MCF 10A (cell line): ENCODE data around the gene FAIM2. TPM values are rescaled to one million over a fixed set of nuclear protein-coding genes. Genes with fewer than 3 reads are reported as not detected.

ENCODE experiments used
- BruUV-seq: library from RNA; stranded (reverse); fragments of 400-500 nt; replicated peaks from 2 replicates; lab custom pipeline; 2021; lab: Mats Ljungman, UMichigan
- CTCF ChIA-PET: fragments of 300-600 bp; sonication (Branson Sonifier 250); formaldehyde crosslinking; extraction: SDS; loops from one replicate; lab custom pipeline; 2021; ENCODE audit warnings: antibody characterized with exemption, inconsistent platforms; lab: Yijun Ruan, JAX
- POLR2A ChIA-PET: fragments of 300-600, 350-650 bp; sonication (Branson Sonifier 250); formaldehyde crosslinking; extraction: SDS; loops from one replicate; lab custom pipeline; 2020; ENCODE audit warnings: antibody characterized with exemption, inconsistent platforms; lab: Yijun Ruan, JAX
- DNase-seq: peaks from one replicate; pipeline ENCODE4 v3.0.0-alpha.2; 2018; ENCODE audit not compliant: unreplicated experiment
- H3K27ac Mint-ChIP-seq: one replicate; pipeline ENCODE4 v1.8.0; 2022; ENCODE audit warnings: mild to moderate bottlenecking, low read depth, mixed read lengths; ENCODE audit not compliant: unreplicated experiment
- H3K27me3 Mint-ChIP-seq: one replicate; pipeline ENCODE4 v1.8.0; 2022; ENCODE audit warnings: mixed read lengths; ENCODE audit not compliant: insufficient read depth, unreplicated experiment
- H3K36me3 Mint-ChIP-seq: one replicate; pipeline ENCODE4 v1.8.0; 2022; ENCODE audit warnings: mild to moderate bottlenecking, moderate library complexity, mixed read lengths; ENCODE audit not compliant: insufficient read depth, unreplicated experiment
- H3K4me1 Mint-ChIP-seq: one replicate; pipeline ENCODE4 v1.8.0; 2022; ENCODE audit warnings: mixed read lengths; ENCODE audit not compliant: insufficient read depth, unreplicated experiment
- H3K4me3 Mint-ChIP-seq: one replicate; pipeline ENCODE4 v1.8.0; 2022; ENCODE audit warnings: mild to moderate bottlenecking, moderate library complexity, mixed read lengths; ENCODE audit not compliant: unreplicated experiment
- H3K9me3 Mint-ChIP-seq: one replicate; pipeline ENCODE4 v1.8.0; 2022; ENCODE audit warnings: mixed read lengths; ENCODE audit not compliant: unreplicated experiment
- intact Hi-C: fragments of 100-400 bp; cut with micrococcal nuclease; formaldehyde crosslinking; loops from 2 replicates; pipeline ENCODE4 v1.14.1; 2022
- total RNA-seq: library from RNA; stranded (reverse); gene quantifications from 2 replicates; pipeline ENCODE4 v1.2.3, GENCODE V29; 2022
- TF ChIP-seq, protein P1 (sequence below): fragments of 200-600 bp; IDR thresholded peaks from one replicate; pipeline ENCODE4 v1.8.0; 2022; ENCODE audit warnings: antibody characterized with exemption, mild to moderate bottlenecking; ENCODE audit not compliant: unreplicated experiment

Gene FAIM2
- total RNA-seq, 1 experiment from 2014 or later, result not detected

DNA sequence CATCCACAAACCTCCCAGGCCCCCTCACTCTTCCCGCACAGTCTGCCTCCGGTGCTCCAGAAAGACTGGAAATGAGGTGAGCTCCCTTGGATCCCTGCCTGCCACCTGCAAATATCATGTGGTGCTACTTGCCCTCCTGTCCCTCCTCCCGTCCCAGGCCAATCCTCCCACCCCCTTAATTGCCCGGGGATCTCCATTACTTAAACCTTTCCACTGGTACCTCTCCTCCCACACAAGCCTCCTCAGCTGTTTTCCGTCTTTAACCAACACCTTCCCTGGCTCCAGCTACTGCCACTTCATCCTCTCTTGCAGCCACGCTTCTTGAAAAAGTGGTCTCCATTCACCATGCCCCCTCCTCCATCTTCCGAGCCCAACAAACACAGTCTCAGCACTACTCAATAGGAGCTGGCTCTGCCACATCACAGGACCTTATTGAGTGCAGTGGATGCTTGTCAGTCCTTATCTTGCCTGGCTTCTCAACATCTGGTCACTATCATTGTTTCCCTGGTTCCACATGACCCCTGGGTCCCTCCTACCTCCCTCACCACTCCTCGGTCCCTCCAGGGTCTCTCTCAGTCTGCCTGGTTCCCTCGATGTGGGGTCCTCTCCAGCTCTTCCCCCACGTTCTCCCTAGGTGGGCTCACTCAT, 11.5 kb downstream of the FAIM2 start:
- DNase-seq, result no peak
- H3K27me3 Mint-ChIP-seq, result peaks cover 25% of the 10 kb centered on the region
- no peak overlapping the region for H3K4me3 Mint-ChIP-seq
- no TSS peak for BruUV-seq
- no peak overlapping the region for H3K27ac Mint-ChIP-seq
- TF ChIP-seq, protein P1, sequence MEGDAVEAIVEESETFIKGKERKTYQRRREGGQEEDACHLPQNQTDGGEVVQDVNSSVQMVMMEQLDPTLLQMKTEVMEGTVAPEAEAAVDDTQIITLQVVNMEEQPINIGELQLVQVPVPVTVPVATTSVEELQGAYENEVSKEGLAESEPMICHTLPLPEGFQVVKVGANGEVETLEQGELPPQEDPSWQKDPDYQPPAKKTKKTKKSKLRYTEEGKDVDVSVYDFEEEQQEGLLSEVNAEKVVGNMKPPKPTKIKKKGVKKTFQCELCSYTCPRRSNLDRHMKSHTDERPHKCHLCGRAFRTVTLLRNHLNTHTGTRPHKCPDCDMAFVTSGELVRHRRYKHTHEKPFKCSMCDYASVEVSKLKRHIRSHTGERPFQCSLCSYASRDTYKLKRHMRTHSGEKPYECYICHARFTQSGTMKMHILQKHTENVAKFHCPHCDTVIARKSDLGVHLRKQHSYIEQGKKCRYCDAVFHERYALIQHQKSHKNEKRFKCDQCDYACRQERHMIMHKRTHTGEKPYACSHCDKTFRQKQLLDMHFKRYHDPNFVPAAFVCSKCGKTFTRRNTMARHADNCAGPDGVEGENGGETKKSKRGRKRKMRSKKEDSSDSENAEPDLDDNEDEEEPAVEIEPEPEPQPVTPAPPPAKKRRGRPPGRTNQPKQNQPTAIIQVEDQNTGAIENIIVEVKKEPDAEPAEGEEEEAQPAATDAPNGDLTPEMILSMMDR, result no peak
- no peaks in the 10 kb centered on the region for H3K36me3 Mint-ChIP-seq
- CTCF ChIA-PET, result interaction anchor here (1.4 kb wide), 1 partner anchor 75 kb away, joined by 4 read pairs; no protein-coding TSS in a partner anchor
- H3K4me1 Mint-ChIP-seq, result peaks cover 4% of the 10 kb centered on the region
- intact Hi-C loops, result no loop called here
- no peaks in the 10 kb centered on the region for H3K9me3 Mint-ChIP-seq
- POLR2A ChIA-PET, result no interaction called here

DNA sequence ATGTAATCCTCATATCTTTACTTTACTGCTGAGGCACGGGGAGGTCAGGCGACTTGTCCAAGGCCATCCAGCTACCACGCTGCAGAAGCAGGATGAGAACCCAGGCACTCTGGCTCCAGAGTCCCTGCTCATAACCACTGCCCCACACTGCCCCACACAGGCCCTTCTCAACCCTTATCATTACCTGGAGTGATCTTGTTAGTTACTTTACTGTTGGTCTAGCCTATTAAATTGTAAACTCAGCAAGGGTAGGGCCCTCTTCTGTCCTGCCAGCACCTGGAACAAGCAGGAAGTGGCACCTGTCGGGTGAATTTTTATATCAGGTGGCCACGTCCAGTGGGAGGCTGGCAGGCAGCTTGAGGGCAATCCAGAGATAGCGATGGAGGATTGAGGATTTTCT, 12.2 kb downstream of the FAIM2 start:
- no TSS peak for BruUV-seq
- no peak overlapping the region for H3K27ac Mint-ChIP-seq
- no peak for DNase-seq
- H3K4me3 Mint-ChIP-seq, result no peak overlapping the region
- CTCF ChIA-PET, result interaction anchor here (0.6 to 1.4 kb wide), 2 partner anchors 36 to 76 kb away, joined by 3 to 4 read pairs; no protein-coding TSS in a partner anchor
- H3K9me3 Mint-ChIP-seq, result no peaks in the 10 kb centered on the region
- H3K36me3 Mint-ChIP-seq, result no peaks in the 10 kb centered on the region
- POLR2A ChIA-PET, result no interaction called here
- H3K4me1 Mint-ChIP-seq, result peaks cover 4% of the 10 kb centered on the region
- TF ChIP-seq, protein P1, result no peak
- H3K27me3 Mint-ChIP-seq, result peaks cover 33% of the 10 kb centered on the region
- intact Hi-C loops, result no loop called here

DNA sequence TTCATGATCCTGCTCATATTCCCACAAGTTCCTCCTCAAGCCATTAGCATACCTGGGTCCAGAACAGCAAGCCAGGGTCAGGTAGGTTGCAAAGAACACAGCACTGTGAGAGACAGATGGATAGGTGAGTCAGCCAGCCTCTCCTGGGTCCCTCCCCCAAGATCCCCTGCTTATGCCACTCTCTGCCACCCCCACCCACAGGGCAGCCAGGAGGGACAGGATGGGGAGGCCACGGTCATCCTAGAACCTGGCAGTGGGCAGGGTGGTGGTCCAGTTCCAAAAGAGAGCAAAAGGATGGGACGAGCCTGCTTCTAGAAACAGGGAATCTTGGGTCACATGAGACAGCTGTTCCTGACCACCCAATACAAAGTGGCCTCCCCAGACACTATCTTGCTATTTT, 12.7 kb downstream of the FAIM2 start:
- H3K27me3 Mint-ChIP-seq, result peaks cover 34% of the 10 kb centered on the region
- no TSS peak for BruUV-seq

DNA sequence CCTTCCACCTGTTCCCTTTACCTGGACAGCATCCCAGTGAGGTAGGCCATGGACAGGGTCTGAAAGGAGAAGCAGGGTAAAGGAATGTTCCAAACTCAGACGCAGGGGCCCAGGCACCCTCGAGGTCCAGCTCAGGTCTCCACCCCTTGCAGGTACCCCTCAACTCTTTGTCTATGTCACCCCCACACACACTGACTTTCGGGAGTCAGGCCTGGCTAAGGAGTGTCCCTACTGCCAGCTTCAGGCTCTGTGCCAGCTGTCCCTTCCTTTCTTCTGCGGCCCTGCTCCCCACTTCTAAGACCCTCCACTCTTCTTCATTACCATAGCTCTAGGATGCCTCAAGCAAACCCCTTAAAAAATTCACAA, 13.6 kb downstream of the FAIM2 start:
- no peaks in the 10 kb centered on the region for H3K9me3 Mint-ChIP-seq
- peaks cover 4% of the 10 kb centered on the region for H3K4me1 Mint-ChIP-seq

More for the DNA sequence above, 12.7 kb downstream of the FAIM2 start:
- intact Hi-C loops, result no loop called here
- Mint-ChIP-seq H3K4me1 (peaks cover 4% of the 10 kb centered on the region), H3K27ac (no peak overlapping the region), H3K4me3 (no peak overlapping the region), H3K9me3 (no peaks in the 10 kb centered on the region), H3K36me3 (no peaks in the 10 kb centered on the region)
- ChIA-PET POLR2A (no interaction called here), CTCF (interaction anchor here (0.6 to 0.8 kb wide), 2 partner anchors 36 to 78 kb away, joined by 3 read pairs; no protein-coding TSS in a partner anchor)
- DNase-seq, result no peak
- TF ChIP-seq, protein P1, result no peak

More for the DNA sequence above, 13.6 kb downstream of the FAIM2 start:
- intact Hi-C loops, result no loop called here
- CTCF ChIA-PET, result interaction anchor here (0.8 to 1.1 kb wide), 2 partner anchors 56 to 79 kb away, joined by 3 read pairs; no protein-coding TSS in a partner anchor
- DNase-seq, result no peak
- Mint-ChIP-seq H3K36me3 (no peaks in the 10 kb centered on the region), H3K27me3 (peaks cover 42% of the 10 kb centered on the region), H3K27ac (no peak overlapping the region), H3K4me3 (no peak overlapping the region)
- POLR2A ChIA-PET, result no interaction called here
- no TSS peak for BruUV-seq
- TF ChIP-seq, protein P1, result no peak
